Measurements from ENCODE around the gene SNED1. TPM values are rescaled to one million over a fixed set of nuclear protein-coding genes. Genes with fewer than 3 reads are reported as not detected.

The SNED1 gene
- total and polyA plus RNA-seq, 2 donors (not counting 1 experiment from before 2014, with no cell fraction given): 27.2 to 39.5 TPM

DNA sequence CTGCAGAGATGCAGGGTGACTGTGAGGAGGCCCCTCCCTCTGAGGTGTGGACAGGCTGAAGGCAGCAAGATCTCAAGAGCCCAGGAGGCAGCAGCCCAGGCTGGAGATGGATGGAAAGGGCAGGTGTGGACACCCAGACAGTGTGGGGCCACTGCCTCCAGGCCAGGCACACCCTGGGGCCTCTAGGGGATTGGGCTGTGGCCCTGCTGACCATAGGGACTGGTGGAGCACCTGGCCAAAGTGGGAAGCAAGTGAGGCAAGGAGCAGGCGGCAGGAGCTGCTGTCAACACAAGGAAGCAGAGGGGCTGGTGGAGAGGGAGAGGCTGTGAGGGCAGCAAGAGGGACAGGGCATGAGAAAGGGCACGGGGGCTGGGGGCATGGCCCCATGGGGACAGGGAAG is 10.8 kb downstream of the SNED1 start:
- H3K9ac ChIP-seq (ENCODE audit: insufficient read depth, low read length): no peak overlapping the region
- no peak overlapping the region for H3K4me2 ChIP-seq (ENCODE audit: extremely low read depth, insufficient read depth, low read length)

DNA sequence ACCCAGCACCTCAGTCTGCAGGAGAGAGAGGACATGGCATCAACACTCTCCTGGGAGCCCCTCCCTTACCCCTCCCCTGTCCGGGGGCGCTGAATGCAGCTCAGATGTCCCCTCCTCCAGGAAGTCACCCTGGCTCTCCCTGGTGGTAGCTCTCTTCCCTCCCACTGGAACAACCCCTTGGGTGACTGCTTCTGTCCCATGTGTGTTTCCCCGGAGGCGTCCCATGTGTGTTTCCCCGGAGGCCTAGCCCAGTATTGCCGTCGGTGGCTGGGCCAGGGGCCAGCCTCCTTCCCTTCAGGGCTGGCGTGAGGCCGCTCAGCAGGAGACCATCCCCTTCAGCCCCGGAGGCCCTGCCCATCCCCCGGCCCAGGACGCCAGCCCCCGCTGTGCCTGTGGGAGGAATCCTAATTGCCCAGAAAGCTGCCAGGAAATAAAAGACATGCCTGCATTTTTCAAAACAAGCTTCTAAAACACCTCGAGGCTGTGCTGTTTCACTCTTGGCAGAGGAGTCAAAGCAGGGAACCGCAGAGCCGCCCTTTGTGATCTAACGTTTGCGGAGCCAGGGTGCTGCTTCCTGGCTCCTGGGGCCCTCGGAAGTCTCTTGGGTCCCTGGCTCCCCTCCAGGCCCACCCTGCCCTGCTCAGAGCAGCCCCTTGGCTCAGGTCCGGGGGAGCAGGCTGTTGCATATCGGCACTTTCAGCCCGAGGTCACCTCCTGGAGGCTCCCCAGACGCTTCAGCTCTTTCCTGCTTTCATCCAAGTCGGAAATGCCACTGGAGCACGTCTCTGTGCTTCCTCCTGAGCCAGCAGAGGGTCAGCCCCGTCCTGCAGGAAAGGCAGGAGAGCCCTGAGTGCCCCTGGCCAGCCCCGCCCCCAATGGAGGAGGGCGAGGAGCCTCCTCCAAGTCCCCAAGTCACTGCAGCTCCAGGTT is 11.4 kb downstream of the SNED1 start:
- Histone ChIP-seq H3K9ac (ENCODE audit: insufficient read depth, low read length) (peak overlapping the region; percentile 42), H3K4me2 (ENCODE audit: extremely low read depth, insufficient read depth, low read length) (peak overlapping the region; percentile 90), H3K79me2 (ENCODE audit: control insufficient read depth, insufficient read depth, low read length) (peaks cover 19% of the 10 kb centered on the region), H3K27me3 (ENCODE audit: control insufficient read depth, insufficient read depth, low read length) (no peaks in the 10 kb centered on the region), H2AFZ (ENCODE audit: low read length) (peak overlapping the region; percentile 57), H4K20me1 (ENCODE audit: control insufficient read depth, extremely low read depth, insufficient read depth, low read length) (peaks cover 2% of the 10 kb centered on the region), H3K27ac (ENCODE audit: insufficient read depth, low read length) (peak overlapping the region; percentile 57), H3K4me1 (ENCODE audit: control insufficient read depth, extremely low read depth, insufficient read depth, low read length) (peaks cover 19% of the 10 kb centered on the region), H3K36me3 (ENCODE audit: control insufficient read depth, insufficient read depth, low read length) (no peaks in the 10 kb centered on the region), H3K9me3 (ENCODE audit: control insufficient read depth, insufficient read depth, low read depth, low read length) (no peaks in the 10 kb centered on the region), H3K4me3 (replicated peaks in 1 of 4; ENCODE audit: control extremely low read depth in 1 of 4, insufficient read depth in 1 of 4, low read depth in 3 of 4, low read length in 4 of 4) (peak overlapping the region in 3 of 4 experiments; percentile 29 to 31 (median 30))
- peak; percentile 86 to 89 for DNase-seq (ENCODE audit: low read depth in 2 of 2)
- TF ChIP-seq EZH2 (IDR thresholded peaks at IDR 0.05; ENCODE audit: low read length, missing control alignments): no peak
- TF ChIP-seq, protein P1, sequence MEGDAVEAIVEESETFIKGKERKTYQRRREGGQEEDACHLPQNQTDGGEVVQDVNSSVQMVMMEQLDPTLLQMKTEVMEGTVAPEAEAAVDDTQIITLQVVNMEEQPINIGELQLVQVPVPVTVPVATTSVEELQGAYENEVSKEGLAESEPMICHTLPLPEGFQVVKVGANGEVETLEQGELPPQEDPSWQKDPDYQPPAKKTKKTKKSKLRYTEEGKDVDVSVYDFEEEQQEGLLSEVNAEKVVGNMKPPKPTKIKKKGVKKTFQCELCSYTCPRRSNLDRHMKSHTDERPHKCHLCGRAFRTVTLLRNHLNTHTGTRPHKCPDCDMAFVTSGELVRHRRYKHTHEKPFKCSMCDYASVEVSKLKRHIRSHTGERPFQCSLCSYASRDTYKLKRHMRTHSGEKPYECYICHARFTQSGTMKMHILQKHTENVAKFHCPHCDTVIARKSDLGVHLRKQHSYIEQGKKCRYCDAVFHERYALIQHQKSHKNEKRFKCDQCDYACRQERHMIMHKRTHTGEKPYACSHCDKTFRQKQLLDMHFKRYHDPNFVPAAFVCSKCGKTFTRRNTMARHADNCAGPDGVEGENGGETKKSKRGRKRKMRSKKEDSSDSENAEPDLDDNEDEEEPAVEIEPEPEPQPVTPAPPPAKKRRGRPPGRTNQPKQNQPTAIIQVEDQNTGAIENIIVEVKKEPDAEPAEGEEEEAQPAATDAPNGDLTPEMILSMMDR (conservative IDR thresholded peaks at IDR 0.05 in 1 of 2, IDR thresholded peaks at IDR 0.05 in 1 of 2; ENCODE audit: low read depth in 1 of 2, low read length in 2 of 2): no peak

More for the DNA sequence above, 10.8 kb downstream of the SNED1 start:
- no peak overlapping the region for H3K27ac ChIP-seq (ENCODE audit: insufficient read depth, low read length)
- peaks cover 2% of the 10 kb centered on the region for H4K20me1 ChIP-seq (ENCODE audit: control insufficient read depth, extremely low read depth, insufficient read depth, low read length)
- no peaks in the 10 kb centered on the region for H3K27me3 ChIP-seq (ENCODE audit: control insufficient read depth, insufficient read depth, low read length)
- TF ChIP-seq, protein P1 (conservative IDR thresholded peaks at IDR 0.05 in 1 of 2, IDR thresholded peaks at IDR 0.05 in 1 of 2; ENCODE audit: low read depth in 1 of 2, low read length in 2 of 2): no peak
- TF ChIP-seq EZH2 (IDR thresholded peaks at IDR 0.05; ENCODE audit: low read length, missing control alignments): no peak
- no peak overlapping the region for H2AFZ ChIP-seq (ENCODE audit: low read length)
- H3K36me3 ChIP-seq (ENCODE audit: control insufficient read depth, insufficient read depth, low read length): no peaks in the 10 kb centered on the region
- peaks cover 19% of the 10 kb centered on the region for H3K79me2 ChIP-seq (ENCODE audit: control insufficient read depth, insufficient read depth, low read length)
- peaks cover 19% of the 10 kb centered on the region for H3K4me1 ChIP-seq (ENCODE audit: control insufficient read depth, extremely low read depth, insufficient read depth, low read length)
- no peak for DNase-seq (ENCODE audit: low read depth in 2 of 2)
- H3K4me3 ChIP-seq (replicated peaks in 1 of 4; ENCODE audit: control extremely low read depth in 1 of 4, insufficient read depth in 1 of 4, low read depth in 3 of 4, low read length in 4 of 4): no peak overlapping the region
- no peaks in the 10 kb centered on the region for H3K9me3 ChIP-seq (ENCODE audit: control insufficient read depth, insufficient read depth, low read depth, low read length)

DNA sequence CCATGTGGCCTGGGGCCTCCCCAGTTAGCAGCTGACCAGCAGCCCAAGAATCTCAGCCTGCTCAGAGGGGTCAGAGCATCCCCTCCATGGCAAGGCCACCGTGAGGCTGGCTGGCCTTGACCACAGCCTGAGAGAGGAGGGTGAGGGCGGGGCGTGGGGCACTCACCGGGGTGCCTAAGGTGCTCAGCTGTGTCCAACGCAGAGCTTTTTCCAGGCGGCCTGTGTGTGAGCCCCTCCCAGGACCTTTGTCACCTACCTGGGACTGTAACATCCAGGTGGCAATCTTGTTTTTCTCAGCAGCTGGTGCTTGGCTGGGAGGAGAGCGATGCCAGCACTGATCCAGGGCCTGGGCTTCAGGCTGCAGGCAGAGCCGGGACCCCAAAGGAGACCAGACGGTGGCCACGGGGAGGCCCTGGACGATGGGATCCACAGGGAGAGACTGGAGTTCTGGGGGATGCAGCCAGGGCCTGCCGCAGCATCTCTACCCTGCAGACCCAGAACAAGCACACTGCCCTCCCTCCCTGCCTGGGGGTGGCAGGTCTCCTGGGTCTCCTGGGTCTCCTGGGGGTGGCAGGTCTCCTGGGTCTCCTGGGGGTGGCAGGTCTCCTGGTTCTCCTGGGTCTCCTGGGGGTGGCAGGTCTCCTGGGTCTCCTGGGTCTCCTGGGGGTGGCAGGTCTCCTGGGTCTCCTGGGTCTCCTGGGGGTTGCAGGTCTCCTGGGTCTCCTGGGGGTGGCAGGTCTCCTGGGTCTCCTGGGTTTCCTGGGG is 12.3 kb downstream of the SNED1 start:
- Histone ChIP-seq H3K9ac (ENCODE audit: insufficient read depth, low read length) (no peak overlapping the region), H3K27ac (ENCODE audit: insufficient read depth, low read length) (peak overlapping the region; percentile 57)

More for the DNA sequence above, 12.3 kb downstream of the SNED1 start:
- H3K9me3 ChIP-seq (ENCODE audit: control insufficient read depth, insufficient read depth, low read depth, low read length): no peaks in the 10 kb centered on the region
- H3K27me3 ChIP-seq (ENCODE audit: control insufficient read depth, insufficient read depth, low read length): no peaks in the 10 kb centered on the region
- DNase-seq (ENCODE audit: low read depth in 2 of 2): no peak
- H3K4me3 ChIP-seq (replicated peaks in 1 of 4; ENCODE audit: control extremely low read depth in 1 of 4, insufficient read depth in 1 of 4, low read depth in 3 of 4, low read length in 4 of 4): peak overlapping the region in 3 of 4 experiments; percentile 29 to 31 (median 30)
- H3K36me3 ChIP-seq (ENCODE audit: control insufficient read depth, insufficient read depth, low read length): no peaks in the 10 kb centered on the region
- peaks cover 19% of the 10 kb centered on the region for H3K4me1 ChIP-seq (ENCODE audit: control insufficient read depth, extremely low read depth, insufficient read depth, low read length)
- peak overlapping the region; percentile 90 for H3K4me2 ChIP-seq (ENCODE audit: extremely low read depth, insufficient read depth, low read length)
- H3K79me2 ChIP-seq (ENCODE audit: control insufficient read depth, insufficient read depth, low read length): peaks cover 19% of the 10 kb centered on the region
- H4K20me1 ChIP-seq (ENCODE audit: control insufficient read depth, extremely low read depth, insufficient read depth, low read length): peaks cover 2% of the 10 kb centered on the region
- no peak for TF ChIP-seq EZH2 (IDR thresholded peaks at IDR 0.05; ENCODE audit: low read length, missing control alignments)
- TF ChIP-seq, protein P1 (conservative IDR thresholded peaks at IDR 0.05 in 1 of 2, IDR thresholded peaks at IDR 0.05 in 1 of 2; ENCODE audit: low read depth in 1 of 2, low read length in 2 of 2): no peak
- H2AFZ ChIP-seq (ENCODE audit: low read length): no peak overlapping the region
